ENCODE measurements around the gene RELL1.

The RELL1 gene

GRCh38 chr4:37693030-37693429 is 6.9 kb upstream of the RELL1 start:
- Histone ChIP-seq H3K4me3 (ENCODE audit: low read depth in 1 of 2, low read length in 1 of 2) (no peak overlapping the region), H3K36me3 (no peaks in the 10 kb centered on the region), H3K27me3 (no peaks in the 10 kb centered on the region), H3K4me1 (ENCODE audit: control insufficient read depth in 1 of 2, insufficient read depth in 1 of 2, low read depth in 1 of 2, low read length in 1 of 2) (peaks cover 9 to 11% of the 10 kb centered on the region in 2 experiments), H3K27ac (no peak overlapping the region), H3K9me3 (no peaks in the 10 kb centered on the region)
- no peak for TF ChIP-seq CTCF (IDR thresholded peaks at IDR 0.05)

- no peaks in the 10 kb centered on the region for H3K9me3 ChIP-seq
- TF ChIP-seq CTCF (IDR thresholded peaks at IDR 0.05) = no peak
- H3K36me3 ChIP-seq = no peaks in the 10 kb centered on the region
- H3K4me1 ChIP-seq (ENCODE audit: control insufficient read depth in 1 of 2, insufficient read depth in 1 of 2, low read depth in 1 of 2, low read length in 1 of 2) = peaks cover 17 to 22% of the 10 kb centered on the region in 2 experiments
- no peak overlapping the region for H3K4me3 ChIP-seq (ENCODE audit: low read depth in 1 of 2, low read length in 1 of 2)
- no peaks in the 10 kb centered on the region for H3K27me3 ChIP-seq
- H3K27ac ChIP-seq = no peak overlapping the region
These were observed 4.8 kb upstream of the RELL1 start for GRCh38 chr4:37690976-37691375.

GRCh38 chr4:37689353-37690095 is 3.3 kb upstream of the RELL1 start:
- Histone ChIP-seq H3K4me1 (ENCODE audit: control insufficient read depth in 1 of 2, insufficient read depth in 1 of 2, low read depth in 1 of 2, low read length in 1 of 2) (peaks cover 27 to 30% of the 10 kb centered on the region in 2 experiments), H3K9me3 (no peaks in the 10 kb centered on the region), H3K27me3 (no peaks in the 10 kb centered on the region), H3K36me3 (no peaks in the 10 kb centered on the region), H3K27ac (peak overlapping the region; percentile 48), H3K4me3 (ENCODE audit: low read depth in 1 of 2, low read length in 1 of 2) (no peak overlapping the region)
- TF ChIP-seq CTCF (IDR thresholded peaks at IDR 0.05) = no peak

- H3K4me1 ChIP-seq (ENCODE audit: control insufficient read depth in 1 of 2, insufficient read depth in 1 of 2, low read depth in 1 of 2, low read length in 1 of 2) = peaks cover 43 to 48% of the 10 kb centered on the region in 2 experiments
- peaks cover 4% of the 10 kb centered on the region for H3K36me3 ChIP-seq
- TF ChIP-seq CTCF (IDR thresholded peaks at IDR 0.05) = no peak
- peak overlapping the region; percentile 95 for H3K27ac ChIP-seq
- no peaks in the 10 kb centered on the region for H3K9me3 ChIP-seq
- H3K27me3 ChIP-seq = no peaks in the 10 kb centered on the region
- no peak overlapping the region for H3K4me3 ChIP-seq (ENCODE audit: low read depth in 1 of 2, low read length in 1 of 2)
These were observed 1.5 kb upstream of the RELL1 start for GRCh38 chr4:37687681-37688080.

- no peak for TF ChIP-seq CTCF (IDR thresholded peaks at IDR 0.05)
- H3K27ac ChIP-seq = peak overlapping the region; percentile 95
- H3K9me3 ChIP-seq = no peaks in the 10 kb centered on the region
- peaks cover 4% of the 10 kb centered on the region for H3K36me3 ChIP-seq
- peak overlapping the region; percentile 91 to 100 for H3K4me3 ChIP-seq (ENCODE audit: low read depth in 1 of 2, low read length in 1 of 2)
- no peaks in the 10 kb centered on the region for H3K27me3 ChIP-seq
- H3K4me1 ChIP-seq (ENCODE audit: control insufficient read depth in 1 of 2, insufficient read depth in 1 of 2, low read depth in 1 of 2, low read length in 1 of 2) = peaks cover 48 to 53% of the 10 kb centered on the region in 2 experiments
These were observed 1.0 kb upstream of the RELL1 start for GRCh38 chr4:37687194-37687562.
